Central memory CD4-positive, alpha-beta T cell (primary cell): Measurements from ENCODE around the gene SYNJ1.
A peak's percentile ranks its signal among the peaks of the same experiment; 100 is the strongest.
"Not testable (repeated sequence)": the region's sequence is repeated elsewhere in the genome, so short reads cannot be mapped to it uniquely, and the experiment has no call there.

ENCODE experiments used
- DNase-seq: peaks from one replicate; pipeline ENCODE4 v3.0.0; 2022
- total RNA-seq, 3 experiments: gene quantifications; one replicate each; lab custom pipeline; 2026; lab: John Stamatoyannopoulos, UW

Gene SYNJ1
- total RNA-seq = 20.5 to 49.0 (median 28.6) reads per million in 3 experiments

- peak; percentile 94 for DNase-seq
Observed at GRCh38 chr21:32727687-32728455, at the start of gene SYNJ1. Gene SYNJ1, minus strand, starts transcription at chr21:32728013. Its CDS starts 1,118 bp downstream, at chr21:32726895.

- DNase-seq = no peak
Observed at GRCh38 chr21:32777269-32777668, 49.5 kb upstream of the SYNJ1 start.

GRCh38 chr21:32776743-32777142 lies 48.9 kb upstream of the SYNJ1 start:
- no peak for DNase-seq

- DNase-seq = not testable (repeated sequence)
Observed at GRCh38 chr21:32773048-32773344, 45.2 kb upstream of the SYNJ1 start.

- DNase-seq = peak; percentile 44
Observed at GRCh38 chr21:32772281-32773047, 44.7 kb upstream of the SYNJ1 start.

GRCh38 chr21:32770871-32771523 lies 43.2 kb upstream of the SYNJ1 start:
- DNase-seq = no peak

- DNase-seq = no peak
Observed at GRCh38 chr21:32768530-32768929, 40.7 kb upstream of the SYNJ1 start.

- no peak for DNase-seq
Observed at GRCh38 chr21:32765058-32765457, 37.2 kb upstream of the SYNJ1 start.

- no peak for DNase-seq
Observed at GRCh38 chr21:32764186-32764585, 36.4 kb upstream of the SYNJ1 start.

GRCh38 chr21:32757804-32758203 lies 30.0 kb upstream of the SYNJ1 start:
- DNase-seq = no peak

- no peak for DNase-seq
Observed at GRCh38 chr21:32756096-32756495, 28.3 kb upstream of the SYNJ1 start.

GRCh38 chr21:32753818-32754585 lies 26.2 kb upstream of the SYNJ1 start:
- no peak for DNase-seq

GRCh38 chr21:32750405-32750804 lies 22.6 kb upstream of the SYNJ1 start:
- DNase-seq = no peak

- no peak for DNase-seq
Observed at GRCh38 chr21:32749662-32750061, 21.8 kb upstream of the SYNJ1 start.

- no peak for DNase-seq
Observed at GRCh38 chr21:32748529-32748928, 20.7 kb upstream of the SYNJ1 start.

- no peak for DNase-seq
Observed at GRCh38 chr21:32747396-32747795, 19.6 kb upstream of the SYNJ1 start.

- DNase-seq = not testable (repeated sequence)
Observed at GRCh38 chr21:32746711-32747110, 18.9 kb upstream of the SYNJ1 start.

GRCh38 chr21:32742396-32742795 lies 14.6 kb upstream of the SYNJ1 start:
- no peak for DNase-seq

- DNase-seq = no peak
Observed at GRCh38 chr21:32741336-32741735, 13.5 kb upstream of the SYNJ1 start.

- no peak for DNase-seq
Observed at GRCh38 chr21:32739946-32740345, 12.1 kb upstream of the SYNJ1 start.

- DNase-seq = not testable (repeated sequence)
Observed at GRCh38 chr21:32736083-32736482, 8.3 kb upstream of the SYNJ1 start.

GRCh38 chr21:32735524-32735923 lies 7.7 kb upstream of the SYNJ1 start:
- no peak for DNase-seq
